ENCODE results near the gene LRRC25.
A peak's percentile ranks its signal among the peaks of the same experiment; 100 is the strongest.

Gene LRRC25

DNA sequence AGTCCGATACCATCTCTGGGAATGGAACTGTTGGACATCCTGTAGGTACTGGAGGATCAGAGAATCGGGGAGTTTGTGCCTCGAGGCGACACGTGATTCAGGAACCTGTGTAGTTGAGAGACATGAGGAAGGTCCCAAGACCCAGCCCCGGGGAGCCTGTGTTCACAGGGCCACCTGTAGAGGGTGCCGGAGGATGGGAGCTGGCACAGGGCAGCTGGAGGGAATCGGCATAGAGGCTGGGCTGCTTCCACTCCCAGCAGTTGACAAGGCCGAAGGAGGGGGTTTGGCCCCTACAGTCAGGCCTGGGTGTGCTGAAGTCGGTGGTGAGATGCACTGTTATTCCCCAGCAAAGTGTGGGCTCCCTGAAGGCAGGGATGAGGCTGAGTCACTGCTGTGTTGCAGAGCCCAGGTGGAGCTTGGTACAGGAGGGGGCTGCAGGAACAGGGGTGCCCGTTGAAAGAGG lies 43.0 kb upstream of the LRRC25 start:
- Histone ChIP-seq H3K27me3 (ENCODE audit: control insufficient read depth, insufficient read depth, low read length) (no peaks in the 10 kb centered on the region), H3K9ac (ENCODE audit: low read depth, low read length) (no peak overlapping the region), H3K9me3 (ENCODE audit: control insufficient read depth, insufficient read depth, low read length) (no peaks in the 10 kb centered on the region), H3K4me3 (ENCODE audit: low read depth, low read length) (no peak overlapping the region), H3K4me1 (ENCODE audit: control insufficient read depth, insufficient read depth, low read length) (peaks cover 16% of the 10 kb centered on the region), H3K36me3 (ENCODE audit: control insufficient read depth, insufficient read depth, low read length) (peaks cover 25% of the 10 kb centered on the region)

DNA sequence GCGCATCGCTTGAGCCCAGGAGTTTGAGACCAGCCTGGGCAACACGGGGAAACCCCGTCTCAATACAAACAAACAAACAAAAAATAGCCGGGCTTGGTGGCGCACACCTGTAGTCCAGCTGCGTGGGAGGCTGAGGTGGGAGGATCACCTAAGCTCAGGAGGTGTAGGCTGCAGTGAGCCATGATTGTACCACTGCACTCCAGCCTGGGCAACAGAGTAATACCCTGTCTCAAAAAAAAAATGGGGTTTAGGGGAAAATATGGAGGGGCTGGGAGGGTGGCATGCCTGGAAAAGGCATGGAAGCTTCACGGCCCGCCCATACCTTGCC lies 42.5 kb upstream of the LRRC25 start:
- peaks cover 16% of the 10 kb centered on the region for H3K4me1 ChIP-seq (ENCODE audit: control insufficient read depth, insufficient read depth, low read length)
- no peak overlapping the region for H3K4me3 ChIP-seq (ENCODE audit: low read depth, low read length)
- peaks cover 27% of the 10 kb centered on the region for H3K36me3 ChIP-seq (ENCODE audit: control insufficient read depth, insufficient read depth, low read length)
- no peaks in the 10 kb centered on the region for H3K9me3 ChIP-seq (ENCODE audit: control insufficient read depth, insufficient read depth, low read length)
- no peak overlapping the region for H3K9ac ChIP-seq (ENCODE audit: low read depth, low read length)
- no peaks in the 10 kb centered on the region for H3K27me3 ChIP-seq (ENCODE audit: control insufficient read depth, insufficient read depth, low read length)

DNA sequence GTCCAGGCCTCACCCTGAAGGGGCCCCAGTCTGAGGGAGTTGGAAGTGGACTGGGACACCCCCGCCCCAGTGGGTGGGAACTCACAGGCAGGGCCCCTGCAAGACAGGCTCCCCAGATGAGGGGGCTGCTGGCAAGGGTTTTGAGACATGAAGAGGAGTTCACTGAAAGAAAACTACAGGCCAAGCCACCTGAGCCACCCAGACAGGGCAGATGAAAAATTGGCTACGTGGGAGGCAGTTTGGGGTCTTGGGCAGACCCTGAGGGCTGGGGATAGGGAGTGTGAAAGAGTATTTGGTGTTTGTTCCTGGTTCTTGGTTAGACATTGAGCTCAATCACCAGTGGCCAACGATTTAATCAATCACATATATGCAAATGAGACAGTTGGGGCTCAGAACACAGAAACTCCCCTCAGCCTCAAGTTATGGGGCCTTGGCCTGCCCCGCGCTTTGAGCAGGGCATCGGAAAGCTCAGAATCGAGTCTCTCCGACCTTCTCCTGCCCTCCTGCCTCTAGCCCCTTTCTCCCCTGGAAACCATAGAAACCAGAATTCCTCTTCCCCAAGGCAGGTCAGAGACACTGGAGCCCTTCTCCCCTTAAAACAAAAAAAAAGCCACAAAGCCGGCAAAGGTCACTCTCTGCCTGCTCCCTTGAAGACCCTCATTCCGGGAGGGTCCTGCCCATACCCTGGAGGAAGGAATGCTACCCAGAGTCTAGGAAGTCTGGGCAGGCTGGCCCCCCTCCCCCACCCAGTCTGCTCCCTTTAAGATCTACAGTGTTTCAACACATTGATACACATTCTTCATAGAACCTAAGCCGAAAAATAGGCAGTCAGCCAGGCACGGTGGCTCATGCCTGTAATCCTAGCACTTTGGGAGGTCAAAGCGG lies 41.8 kb upstream of the LRRC25 start:
- Histone ChIP-seq H3K4me3 (ENCODE audit: low read depth, low read length) (no peak overlapping the region), H3K36me3 (ENCODE audit: control insufficient read depth, insufficient read depth, low read length) (peaks cover 26% of the 10 kb centered on the region), H3K9ac (ENCODE audit: low read depth, low read length) (no peak overlapping the region), H3K9me3 (ENCODE audit: control insufficient read depth, insufficient read depth, low read length) (no peaks in the 10 kb centered on the region), H3K4me1 (ENCODE audit: control insufficient read depth, insufficient read depth, low read length) (peaks cover 16% of the 10 kb centered on the region), H3K27me3 (ENCODE audit: control insufficient read depth, insufficient read depth, low read length) (no peaks in the 10 kb centered on the region)

DNA sequence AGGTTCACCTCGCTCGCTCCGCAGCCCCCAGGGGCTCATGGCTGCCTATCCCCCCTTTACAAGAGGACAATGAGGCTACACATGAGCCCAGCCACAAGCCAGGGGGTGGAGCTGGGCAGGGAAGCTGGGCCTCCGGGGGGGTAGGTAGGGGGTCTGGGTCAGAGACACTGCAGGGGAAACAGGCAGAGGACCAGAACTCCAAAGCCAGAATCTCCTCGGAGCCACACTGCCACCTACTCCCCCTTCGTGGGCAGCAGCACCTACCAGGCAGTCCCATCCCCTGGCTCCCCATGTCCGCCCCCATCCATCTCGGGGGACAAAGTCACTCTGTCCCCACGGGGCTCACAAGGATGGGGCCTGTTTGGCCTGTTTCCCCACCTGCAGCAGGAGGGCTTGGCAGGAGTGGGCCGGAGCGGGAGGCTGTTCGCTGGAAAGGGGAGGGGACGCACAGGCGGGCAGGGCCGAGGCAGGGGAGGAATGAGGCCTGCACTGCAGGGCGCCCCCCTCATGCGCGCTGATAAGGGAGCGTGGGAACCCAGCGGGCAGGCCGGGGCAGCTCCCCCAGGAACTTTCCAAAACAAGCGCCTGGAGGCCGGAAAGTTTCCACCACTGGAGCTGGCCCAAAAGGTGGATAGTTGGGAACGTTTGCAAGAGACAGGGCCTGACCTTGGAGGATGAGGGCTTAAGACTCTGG lies 41.1 kb upstream of the LRRC25 start:
- no peaks in the 10 kb centered on the region for H3K27me3 ChIP-seq (ENCODE audit: control insufficient read depth, insufficient read depth, low read length)
- H3K9me3 ChIP-seq (ENCODE audit: control insufficient read depth, insufficient read depth, low read length), result no peaks in the 10 kb centered on the region
- H3K9ac ChIP-seq (ENCODE audit: low read depth, low read length), result no peak overlapping the region
- H3K36me3 ChIP-seq (ENCODE audit: control insufficient read depth, insufficient read depth, low read length), result peaks cover 22% of the 10 kb centered on the region
- peak overlapping the region; percentile 45 for H3K4me3 ChIP-seq (ENCODE audit: low read depth, low read length)
- peaks cover 16% of the 10 kb centered on the region for H3K4me1 ChIP-seq (ENCODE audit: control insufficient read depth, insufficient read depth, low read length)

DNA sequence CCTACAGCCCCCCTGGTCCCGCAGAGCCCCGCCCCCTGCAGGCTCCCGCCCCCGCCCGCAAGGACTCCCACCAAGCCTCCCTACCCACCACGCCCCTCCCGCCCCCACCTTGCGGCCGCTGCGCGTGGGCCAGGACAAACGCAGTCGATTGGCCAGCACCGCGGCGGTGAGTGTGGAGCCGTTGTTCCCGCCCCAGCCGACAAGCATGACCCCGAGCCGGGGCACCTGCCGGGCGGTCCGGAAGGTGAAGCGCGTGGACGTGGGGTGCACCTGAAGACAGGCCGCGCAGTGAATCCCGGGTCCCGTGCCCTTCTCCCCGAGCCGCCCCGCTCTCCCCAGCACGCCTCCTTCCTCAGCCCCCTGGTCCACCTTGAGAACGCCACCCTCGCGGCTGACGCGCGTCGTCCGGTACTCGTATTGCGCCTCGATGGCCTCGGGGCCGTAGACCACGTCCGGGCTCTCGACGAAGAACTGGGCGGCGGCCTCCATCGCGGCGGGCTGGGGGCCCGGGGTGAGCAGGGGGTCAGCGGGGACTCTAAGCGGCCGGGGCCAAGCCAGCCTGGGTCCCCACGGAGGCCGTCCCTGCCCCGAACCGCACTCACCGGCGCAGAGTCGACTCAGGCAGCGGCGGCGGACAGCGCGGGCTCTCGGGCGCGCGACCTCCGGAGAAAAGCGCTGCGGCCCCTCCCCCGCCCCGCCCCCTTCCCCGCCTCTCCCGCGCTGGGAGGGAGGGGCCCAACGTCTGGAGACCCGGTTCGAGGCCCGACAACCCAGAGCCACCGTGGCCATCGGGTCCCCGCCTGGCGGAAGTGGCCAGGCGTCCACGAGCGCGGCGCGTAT lies 40.3 kb upstream of the LRRC25 start, which contains the start of gene ISYNA1:
TSS of gene ISYNA1 (minus strand) at position 643 of the 840 bp plus-strand sequence. CDS start at position 489, 154 bp downstream.
- Histone ChIP-seq H3K4me3 (ENCODE audit: low read depth, low read length) (peak within 1 kb of the TSS; percentile 77), H3K4me1 (ENCODE audit: control insufficient read depth, insufficient read depth, low read length) (peaks cover 16% of the 10 kb centered on the region), H3K27me3 (ENCODE audit: control insufficient read depth, insufficient read depth, low read length) (no peaks in the 10 kb centered on the region), H3K36me3 (ENCODE audit: control insufficient read depth, insufficient read depth, low read length) (peaks cover 20% of the 10 kb centered on the region), H3K9ac (ENCODE audit: low read depth, low read length) (no peak within 1 kb of the TSS), H3K9me3 (ENCODE audit: control insufficient read depth, insufficient read depth, low read length) (no peaks in the 10 kb centered on the region)

DNA sequence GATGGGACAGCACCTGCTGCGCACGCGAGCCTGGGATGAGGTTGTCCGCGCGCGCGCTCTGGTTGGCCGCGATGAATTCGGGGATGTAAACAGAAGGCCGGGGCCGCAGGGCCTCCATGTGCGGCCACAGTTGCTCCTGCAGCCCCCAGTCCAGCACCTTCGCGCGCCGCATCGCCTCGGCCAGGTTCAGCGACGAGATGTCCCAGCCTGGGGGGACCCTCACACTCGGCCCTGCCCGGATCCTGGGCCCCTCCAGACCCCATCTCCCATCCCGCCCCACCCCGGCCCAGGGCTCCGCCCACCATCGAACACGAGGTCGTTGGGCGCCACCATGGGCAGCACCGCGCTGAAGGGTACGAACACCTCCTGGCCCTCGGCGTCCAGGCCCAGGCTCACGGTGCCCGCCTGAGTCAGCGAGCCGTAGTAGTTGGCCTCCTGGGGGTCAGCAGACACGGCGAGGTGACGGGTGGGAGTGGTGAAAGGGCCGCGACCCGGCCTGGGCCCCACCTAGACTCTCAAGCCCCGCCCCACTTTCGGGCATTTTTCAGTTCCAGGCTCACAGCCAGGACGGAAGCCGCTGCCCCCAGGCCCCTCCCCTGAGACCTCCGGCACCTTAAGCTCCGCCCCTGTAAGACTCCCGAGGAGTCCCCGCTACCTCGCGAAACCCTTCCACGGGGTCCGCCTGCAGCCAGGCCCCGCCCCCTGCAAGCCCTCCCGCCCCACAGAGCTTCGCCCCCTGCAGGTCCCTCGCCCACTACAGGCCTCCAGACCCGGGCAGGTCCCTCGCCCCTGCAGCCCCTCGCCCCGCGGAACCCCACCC lies 39.5 kb upstream of the LRRC25 start:
- no peak overlapping the region for H3K9ac ChIP-seq (ENCODE audit: low read depth, low read length)
- H3K4me1 ChIP-seq (ENCODE audit: control insufficient read depth, insufficient read depth, low read length), result peaks cover 20% of the 10 kb centered on the region

DNA sequence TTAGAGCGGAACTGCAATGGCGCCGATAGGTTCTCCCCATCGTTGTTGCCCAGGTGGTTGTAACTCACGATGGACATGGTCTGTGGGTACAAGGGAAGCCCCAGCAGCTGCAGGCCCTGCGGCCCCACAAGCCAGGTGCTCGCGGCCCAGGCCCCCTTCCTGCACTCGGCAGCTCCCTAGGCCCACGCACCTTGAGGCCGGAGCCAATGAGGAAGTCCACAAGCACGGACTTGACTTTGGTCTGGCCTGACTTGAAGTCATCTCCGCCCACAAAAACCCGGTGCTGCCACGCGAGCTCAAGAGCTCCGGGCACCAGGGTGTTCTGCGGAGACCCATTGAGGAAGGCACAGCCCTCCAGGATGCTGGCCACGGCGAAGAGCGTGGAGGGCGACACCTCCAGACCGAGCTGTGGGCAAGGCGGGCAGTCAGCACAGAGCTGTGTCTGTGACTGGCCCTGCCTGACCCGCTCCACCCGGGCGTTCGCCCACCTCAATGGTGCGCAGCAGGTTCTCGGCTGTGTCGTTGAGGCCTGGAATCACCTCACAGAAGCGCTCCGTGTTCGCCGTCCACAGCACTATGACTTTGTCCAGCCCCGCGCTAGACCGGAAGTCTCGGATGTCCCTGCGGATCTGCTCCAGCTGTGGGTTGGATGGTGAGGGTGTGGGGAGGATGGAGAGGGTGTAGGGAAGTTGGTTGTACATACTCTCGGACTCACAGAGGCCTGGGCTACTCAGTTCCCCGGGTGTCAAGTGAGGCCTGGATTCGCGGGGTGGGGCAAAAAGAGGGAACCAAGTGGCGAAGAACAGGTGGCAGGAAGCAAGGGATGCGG lies 38.6 kb upstream of the LRRC25 start:
- Histone ChIP-seq H3K9ac (ENCODE audit: low read depth, low read length) (no peak overlapping the region), H3K36me3 (ENCODE audit: control insufficient read depth, insufficient read depth, low read length) (peaks cover 20% of the 10 kb centered on the region), H3K27me3 (ENCODE audit: control insufficient read depth, insufficient read depth, low read length) (no peaks in the 10 kb centered on the region), H3K4me1 (ENCODE audit: control insufficient read depth, insufficient read depth, low read length) (peaks cover 20% of the 10 kb centered on the region), H3K4me3 (ENCODE audit: low read depth, low read length) (peak overlapping the region; percentile 72), H3K9me3 (ENCODE audit: control insufficient read depth, insufficient read depth, low read length) (no peaks in the 10 kb centered on the region)

More for the DNA sequence above, 39.5 kb upstream of the LRRC25 start:
- Histone ChIP-seq H3K9me3 (ENCODE audit: control insufficient read depth, insufficient read depth, low read length) (no peaks in the 10 kb centered on the region), H3K27me3 (ENCODE audit: control insufficient read depth, insufficient read depth, low read length) (no peaks in the 10 kb centered on the region), H3K4me3 (ENCODE audit: low read depth, low read length) (peak overlapping the region; percentile 72), H3K36me3 (ENCODE audit: control insufficient read depth, insufficient read depth, low read length) (peaks cover 20% of the 10 kb centered on the region)

DNA sequence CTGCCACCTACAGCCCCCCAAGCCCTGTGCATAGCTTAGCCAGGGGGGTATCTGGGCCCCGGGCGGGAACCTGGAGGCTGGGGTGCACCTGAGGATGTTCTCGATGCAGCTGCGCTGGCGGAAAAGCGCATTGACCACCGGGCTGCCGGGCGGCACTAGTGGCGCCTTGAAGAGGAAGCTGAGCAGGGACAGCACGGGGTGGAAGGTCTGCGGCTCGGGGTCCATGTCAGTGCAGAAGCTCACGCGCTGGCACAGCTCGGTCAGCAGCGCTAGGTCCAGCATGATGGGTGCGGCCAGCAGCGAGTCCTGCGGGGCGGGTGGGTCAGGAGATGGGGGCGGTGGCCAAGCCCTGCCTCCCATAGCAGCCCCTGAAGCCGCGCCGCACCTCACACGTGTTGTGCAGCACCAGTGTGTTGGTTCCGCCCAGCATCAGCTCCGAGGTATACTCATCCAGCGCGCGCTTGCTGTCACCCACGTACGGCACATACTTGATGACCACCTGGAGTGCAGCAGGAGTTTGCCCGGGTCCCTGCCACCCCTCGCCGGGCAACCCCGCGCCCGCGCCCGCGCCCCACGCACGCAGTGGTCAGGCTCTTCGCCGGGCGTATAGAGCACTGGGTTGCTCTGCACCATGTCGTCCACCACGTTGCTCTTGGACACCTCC lies 37.9 kb upstream of the LRRC25 start:
- peaks cover 20% of the 10 kb centered on the region for H3K36me3 ChIP-seq (ENCODE audit: control insufficient read depth, insufficient read depth, low read length)
- H3K27me3 ChIP-seq (ENCODE audit: control insufficient read depth, insufficient read depth, low read length), result no peaks in the 10 kb centered on the region
- H3K4me3 ChIP-seq (ENCODE audit: low read depth, low read length), result no peak overlapping the region
- no peaks in the 10 kb centered on the region for H3K9me3 ChIP-seq (ENCODE audit: control insufficient read depth, insufficient read depth, low read length)
- peaks cover 20% of the 10 kb centered on the region for H3K4me1 ChIP-seq (ENCODE audit: control insufficient read depth, insufficient read depth, low read length)
- no peak overlapping the region for H3K9ac ChIP-seq (ENCODE audit: low read depth, low read length)

DNA sequence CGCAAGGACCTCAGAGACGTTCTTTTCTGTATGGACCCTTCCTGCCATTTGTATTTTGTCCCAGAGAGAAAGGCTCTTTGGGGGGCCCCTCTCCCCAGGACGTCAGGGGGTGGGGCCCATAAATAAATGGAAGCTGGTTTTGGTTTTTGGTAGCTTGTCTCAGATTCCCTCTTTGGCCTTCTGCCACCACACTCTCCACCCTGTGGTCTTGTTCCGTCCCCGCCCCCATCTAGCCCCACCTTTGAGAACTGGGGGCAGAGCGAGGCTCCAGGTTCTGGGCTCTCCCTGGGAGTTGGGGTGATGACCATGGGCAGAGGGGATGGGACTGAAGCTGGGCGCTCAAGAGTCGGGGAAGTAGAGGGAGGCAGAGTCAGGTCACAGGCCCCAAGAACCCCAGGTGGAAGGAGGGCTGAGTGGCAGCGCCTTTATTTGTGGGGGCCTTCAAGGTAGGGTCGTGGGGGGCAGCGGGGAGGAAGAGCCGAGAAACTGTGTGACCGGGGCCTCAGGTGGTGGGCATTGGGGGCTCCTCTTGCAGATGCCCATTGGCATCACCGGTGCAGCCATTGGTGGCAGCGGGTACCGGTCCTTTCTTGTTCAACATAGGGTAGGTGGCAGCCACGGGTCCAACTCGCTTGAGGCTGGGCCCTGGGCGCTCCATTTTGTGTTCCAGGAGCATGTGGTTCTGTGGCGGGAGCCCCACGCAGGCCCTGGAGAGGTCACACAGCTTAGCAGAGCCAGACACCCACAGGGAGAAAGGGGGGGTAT lies 37.2 kb upstream of the LRRC25 start:
- Histone ChIP-seq H3K27me3 (ENCODE audit: control insufficient read depth, insufficient read depth, low read length) (no peaks in the 10 kb centered on the region), H3K36me3 (ENCODE audit: control insufficient read depth, insufficient read depth, low read length) (peaks cover 20% of the 10 kb centered on the region), H3K4me1 (ENCODE audit: control insufficient read depth, insufficient read depth, low read length) (peaks cover 16% of the 10 kb centered on the region), H3K9me3 (ENCODE audit: control insufficient read depth, insufficient read depth, low read length) (no peaks in the 10 kb centered on the region), H3K4me3 (ENCODE audit: low read depth, low read length) (peak overlapping the region; percentile 8), H3K9ac (ENCODE audit: low read depth, low read length) (no peak overlapping the region)
